GM12878 (cell line): ENCODE data around the gene ADPRHL1. TPM values are rescaled to one million over a fixed set of nuclear protein-coding genes. Genes with fewer than 3 reads are reported as not detected.

Experiments
- ATAC-seq: fragments of 200-7000 bp; cut with Tn5 transposase; 3 replicates; pipeline ENCODE4 v1.9.1; 2020; ENCODE audit warnings: mild to moderate bottlenecking, moderate library complexity
- BruUV-seq: library from RNA; stranded (reverse); fragments of 400-500 nt; replicated peaks from 2 replicates; lab custom pipeline; 2021; lab: Mats Ljungman, UMichigan
- CTCF ChIA-PET: fragments of 300-600 bp; sonication (Branson Sonifier 250); formaldehyde crosslinking; extraction: SDS; loops from one replicate; lab custom pipeline; 2021; ENCODE audit warnings: inconsistent platforms; lab: Yijun Ruan, JAX
- POLR2A ChIA-PET: fragments of 350-600 bp; formaldehyde crosslinking; extraction: SDS; loops from one replicate; lab custom pipeline; 2021; ENCODE audit warnings: inconsistent platforms; lab: Charles Lee
- RAD21 ChIA-PET: fragments of 300-600 bp; sonication (Branson Sonifier 250); formaldehyde crosslinking; loops from one replicate; lab custom pipeline; 2023; ENCODE audit warnings: antibody characterized with exemption; ENCODE audit not compliant: unreplicated experiment; lab: Charles Lee
- SMC1A ChIA-PET: fragments of 300-600 bp; sonication (Branson Sonifier 250); formaldehyde crosslinking; loops from one replicate; lab custom pipeline; 2023; ENCODE audit not compliant: unreplicated experiment, uncharacterized antibody; lab: Charles Lee
- DNase-seq: peaks from one replicate; pipeline ENCODE4 v3.0.0-alpha.2; 2011; ENCODE audit warnings: low read depth, low spot score
- FAIRE-seq: peaks from 3 replicates; lab custom pipeline; 2011; peaks lifted over from hg19 to GRCh38; lab: Jason Lieb, UNC
- H2AFZ ChIP-seq: 2 replicates; pipeline ENCODE4 v1.6.0; 2011; ENCODE audit warnings: low read depth, low read length, control low read depth; ENCODE audit not compliant: control insufficient read depth
- H3K27ac ChIP-seq: 2 replicates; pipeline ENCODE4 v1.5.1; 2011; ENCODE audit warnings: control low read depth; ENCODE audit not compliant: control insufficient read depth, insufficient read depth
- H3K27me3 ChIP-seq, 2 experiments: replicated peaks in 1 of 2; 2 replicates each; pipeline versions ENCODE4 v1.6.0 to v1.6.1; 2011; ENCODE audit warnings: low read length in 1 of 2; ENCODE audit not compliant: control insufficient read depth in 2 of 2, insufficient read depth in 2 of 2
- H3K36me3 ChIP-seq, 2 experiments: 2 replicates each; pipeline ENCODE4 v1.5.1; 2011; ENCODE audit warnings: low read length in 1 of 2; ENCODE audit not compliant: control insufficient read depth in 2 of 2, insufficient read depth in 2 of 2
- H3K4me1 ChIP-seq: 2 replicates; pipeline ENCODE4 v1.6.1; 2011; ENCODE audit warnings: mild to moderate bottlenecking, low read length, moderate library complexity, mixed read lengths; ENCODE audit not compliant: control insufficient read depth, insufficient read depth
- H3K4me2 ChIP-seq: 2 replicates; pipeline ENCODE4 v1.6.0; 2011; ENCODE audit warnings: control low read depth; ENCODE audit not compliant: control insufficient read depth, insufficient read depth
- H3K4me3 ChIP-seq: fragments of 200-600 bp; sonication (generic); 2 replicates; pipeline ENCODE4 v1.5.1; 2016
- H3K79me2 ChIP-seq: 2 replicates; pipeline ENCODE4 v1.6.0; 2011; ENCODE audit warnings: low read length; ENCODE audit not compliant: control insufficient read depth, insufficient read depth
- H3K9ac ChIP-seq: 2 replicates; pipeline ENCODE4 v1.8.0; 2011; ENCODE audit warnings: low read length, control low read depth, mixed read lengths; ENCODE audit not compliant: control insufficient read depth, insufficient read depth
- H3K9me3 ChIP-seq: replicated peaks from 3 replicates; pipeline ENCODE4 v1.5.1; 2011; ENCODE audit warnings: mild to moderate bottlenecking, low read length; ENCODE audit not compliant: control insufficient read depth, insufficient read depth
- H4K20me1 ChIP-seq: 2 replicates; pipeline ENCODE4 v1.6.0; 2011; ENCODE audit not compliant: control insufficient read depth, insufficient read depth
- CHD2 ChIP-seq: IDR thresholded peaks from 2 replicates; pipeline ENCODE4 v1.6.1; 2011; ENCODE audit warnings: low read depth, low read length, improper control_type of control experiment, borderline replicate concordance
- CHD4 ChIP-seq: fragments of 200-600 bp; sonication (generic); IDR thresholded peaks from 2 replicates; pipeline ENCODE4 v1.6.1; 2016; ENCODE audit warnings: mild to moderate bottlenecking
- KLF5 ChIP-seq: fragments of 450-650 bp; IDR thresholded peaks from 2 replicates; pipeline ENCODE4 v1.6.1; 2014; ENCODE audit warnings: mild to moderate bottlenecking; ENCODE audit not compliant: partially characterized antibody
- MTA2 ChIP-seq: fragments of 450-650 bp; IDR thresholded peaks from 2 replicates; pipeline ENCODE4 v1.6.1; 2016; ENCODE audit warnings: low read depth, mild to moderate bottlenecking, moderate library complexity
- PAX5 ChIP-seq: IDR thresholded peaks from 2 replicates; pipeline ENCODE4 v1.6.1; 2011; ENCODE audit warnings: low read depth, low read length, borderline replicate concordance
- PBX3 ChIP-seq: IDR thresholded peaks from 2 replicates; pipeline ENCODE4 v1.6.1; 2011; ENCODE audit warnings: mild to moderate bottlenecking, low read depth, low read length, moderate library complexity; ENCODE audit not compliant: insufficient replicate concordance
- POU2F2 ChIP-seq: IDR thresholded peaks from 3 replicates; pipeline ENCODE4 v1.6.1; 2011; ENCODE audit warnings: low read depth, mild to moderate bottlenecking, low read length, borderline replicate concordance
- WRNIP1 ChIP-seq: IDR thresholded peaks from 2 replicates; pipeline ENCODE4 v1.6.1; 2011; ENCODE audit warnings: low read depth, low read length, improper control_type of control experiment, borderline replicate concordance
- WGBS: methylation state at CpG from one replicate; pipeline ENCODE4 v1.1.6; 2016; ENCODE audit warnings: low lambda C conversion rate; ENCODE audit not compliant: insufficient replicate concordance, insufficient coverage; ENCODE audit errors: missing lambda C conversion rate; 5-methylcytosine and 5-hydroxymethylcytosine counted together
- in situ Hi-C: fragments of 300-500 bp; cut with MboI; formaldehyde crosslinking; loops from 9 replicates; pipeline ENCODE4 v1.14.3; 2018; ENCODE audit warnings: mixed read lengths
- intact Hi-C: fragments of 100-400 bp; cut with micrococcal nuclease; formaldehyde crosslinking; loops from one replicate; pipeline ENCODE4 v1.14.2; 2022; ENCODE audit not compliant: unreplicated experiment
- polyA plus RNA-seq, 11 experiments: library from polyadenylated mRNA; depleted of rRNA in 4 of 11; unstranded in 6 of 11; stranded (reverse) in 5 of 11; fragments of >200 nt; fragmentation: Nextera tagmentation in 4 of 11; fragmentation: Illumina TruSeq in 1 of 11; extraction: Ambion mirVana in 4 of 11; extraction: Trizol in 1 of 11; gene quantifications; 1 replicate in 1 of 11; 2 replicates in 10 of 11; pipeline versions ENCODE4 v1.2.1 to v1.2.3, GENCODE V29; 2011 to 2016; ENCODE audit warnings: inconsistent platforms in 2 of 11, missing spikeins in 2 of 11, low read depth in 1 of 11
- total RNA-seq, 4 experiments: library from RNA; depleted of rRNA in 3 of 4; stranded (reverse); fragments of >200 nt in 3 of 4; fragmentation: Illumina TruSeq in 1 of 4; extraction: Trizol in 1 of 4; gene quantifications; 2 replicates each; pipeline versions ENCODE4 v1.2.1 to v1.2.3, GENCODE V29; 2013 to 2021

The ADPRHL1 gene
- total and polyA plus RNA-seq, 10 of the 15 experiments (the other 5 are each of a cell fraction or from before 2014, with no cell fraction given), result 0.05 to 1.9 (median 1.0) TPM

- CTCF ChIA-PET, result no interaction called here
- H3K4me1 ChIP-seq, result no peaks in the 10 kb centered on the region
- H3K9me3 ChIP-seq, result no peaks in the 10 kb centered on the region
- no peak for DNase-seq
- no peak for ATAC-seq
- H3K9ac ChIP-seq, result no peak overlapping the region
- no peak overlapping the region for H3K27ac ChIP-seq
- H2AFZ ChIP-seq, result no peak overlapping the region
- intact Hi-C loops (no loop called here), in situ Hi-C loops (no loop called here)
- H3K4me2 ChIP-seq, result no peak overlapping the region
- RAD21 ChIA-PET, result no interaction called here
- H3K79me2 ChIP-seq, result no peaks in the 10 kb centered on the region
- no peak overlapping the region for H3K4me3 ChIP-seq
- POLR2A ChIA-PET, result no interaction called here
- no peaks in the 10 kb centered on the region; a peak in 1 of 4 replicates for H3K27me3 ChIP-seq
- FAIRE-seq, result no peak
- BruUV-seq, result no TSS peak
- 71% methylated on average over 41 of the region's 41 CpGs for WGBS
- TF ChIP-seq PBX3 (no peak), PAX5 (no peak), POU2F2 (no peak), KLF5 (no peak), MTA2 (no peak), CHD2 (no peak), WRNIP1 (no peak), CHD4 (no peak)
- SMC1A ChIA-PET, result no interaction called here
- H3K36me3 ChIP-seq, result no peaks in the 10 kb centered on the region
- no peaks in the 10 kb centered on the region for H4K20me1 ChIP-seq
These were observed 98.3 kb downstream of the ADPRHL1 start for GRCh38 chr13:113354831-113355610.
